ENCODE measurements around the gene GLIS1.

DNA sequence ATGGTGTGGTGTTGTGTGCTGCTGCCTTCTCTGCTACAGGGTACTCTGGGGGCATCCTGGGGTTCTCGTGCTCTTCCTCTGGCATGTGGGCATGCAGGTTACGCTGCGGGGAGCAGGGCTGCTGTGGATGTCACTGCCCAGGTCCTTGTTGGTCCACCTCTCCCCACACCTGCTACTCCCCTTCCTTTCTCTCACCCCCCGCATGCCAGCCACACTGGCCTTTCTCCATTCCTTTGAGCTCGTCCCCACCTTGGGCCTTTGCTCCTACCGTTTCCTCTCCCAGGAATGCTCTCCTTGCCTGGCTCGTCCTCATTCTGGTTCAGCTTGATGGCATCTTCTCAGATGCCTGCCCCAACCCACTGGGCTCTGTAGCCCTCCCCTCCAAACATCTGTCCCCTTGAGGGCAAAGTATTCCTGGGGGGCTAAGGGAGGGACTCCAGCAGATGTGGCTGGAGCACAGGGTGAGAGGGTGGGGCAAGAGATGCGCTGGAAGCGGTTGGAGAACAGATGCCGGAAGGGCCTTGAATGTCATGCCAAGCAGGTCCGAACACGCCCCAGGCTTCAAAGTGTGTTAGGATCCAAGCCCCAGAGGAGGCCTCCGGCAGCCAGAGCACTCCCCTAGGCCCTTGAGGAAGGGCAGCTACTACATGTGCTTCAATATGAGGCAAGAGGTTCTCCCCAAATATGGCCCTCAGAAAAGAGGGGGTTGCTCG lies 256.4 kb downstream of the GLIS1 start:
- TF ChIP-seq, protein P1, sequence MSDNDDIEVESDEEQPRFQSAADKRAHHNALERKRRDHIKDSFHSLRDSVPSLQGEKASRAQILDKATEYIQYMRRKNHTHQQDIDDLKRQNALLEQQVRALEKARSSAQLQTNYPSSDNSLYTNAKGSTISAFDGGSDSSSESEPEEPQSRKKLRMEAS (IDR thresholded peaks at IDR 0.05; ENCODE audit: low read depth, low read length), result no peak
- TF ChIP-seq, protein P2, sequence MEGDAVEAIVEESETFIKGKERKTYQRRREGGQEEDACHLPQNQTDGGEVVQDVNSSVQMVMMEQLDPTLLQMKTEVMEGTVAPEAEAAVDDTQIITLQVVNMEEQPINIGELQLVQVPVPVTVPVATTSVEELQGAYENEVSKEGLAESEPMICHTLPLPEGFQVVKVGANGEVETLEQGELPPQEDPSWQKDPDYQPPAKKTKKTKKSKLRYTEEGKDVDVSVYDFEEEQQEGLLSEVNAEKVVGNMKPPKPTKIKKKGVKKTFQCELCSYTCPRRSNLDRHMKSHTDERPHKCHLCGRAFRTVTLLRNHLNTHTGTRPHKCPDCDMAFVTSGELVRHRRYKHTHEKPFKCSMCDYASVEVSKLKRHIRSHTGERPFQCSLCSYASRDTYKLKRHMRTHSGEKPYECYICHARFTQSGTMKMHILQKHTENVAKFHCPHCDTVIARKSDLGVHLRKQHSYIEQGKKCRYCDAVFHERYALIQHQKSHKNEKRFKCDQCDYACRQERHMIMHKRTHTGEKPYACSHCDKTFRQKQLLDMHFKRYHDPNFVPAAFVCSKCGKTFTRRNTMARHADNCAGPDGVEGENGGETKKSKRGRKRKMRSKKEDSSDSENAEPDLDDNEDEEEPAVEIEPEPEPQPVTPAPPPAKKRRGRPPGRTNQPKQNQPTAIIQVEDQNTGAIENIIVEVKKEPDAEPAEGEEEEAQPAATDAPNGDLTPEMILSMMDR (IDR thresholded peaks at IDR 0.05; ENCODE audit: low read depth, low read length), result no peak

Measured in NB4 (cell line).